Islet of Langerhans (tissue), 1 donor: ENCODE data around the gene EEFSEC.

Source experiments
- FAIRE-seq: peaks from one replicate; lab custom pipeline; 2011; peaks lifted over from hg19 to GRCh38; lab: Jason Lieb, UNC

Gene EEFSEC

DNA sequence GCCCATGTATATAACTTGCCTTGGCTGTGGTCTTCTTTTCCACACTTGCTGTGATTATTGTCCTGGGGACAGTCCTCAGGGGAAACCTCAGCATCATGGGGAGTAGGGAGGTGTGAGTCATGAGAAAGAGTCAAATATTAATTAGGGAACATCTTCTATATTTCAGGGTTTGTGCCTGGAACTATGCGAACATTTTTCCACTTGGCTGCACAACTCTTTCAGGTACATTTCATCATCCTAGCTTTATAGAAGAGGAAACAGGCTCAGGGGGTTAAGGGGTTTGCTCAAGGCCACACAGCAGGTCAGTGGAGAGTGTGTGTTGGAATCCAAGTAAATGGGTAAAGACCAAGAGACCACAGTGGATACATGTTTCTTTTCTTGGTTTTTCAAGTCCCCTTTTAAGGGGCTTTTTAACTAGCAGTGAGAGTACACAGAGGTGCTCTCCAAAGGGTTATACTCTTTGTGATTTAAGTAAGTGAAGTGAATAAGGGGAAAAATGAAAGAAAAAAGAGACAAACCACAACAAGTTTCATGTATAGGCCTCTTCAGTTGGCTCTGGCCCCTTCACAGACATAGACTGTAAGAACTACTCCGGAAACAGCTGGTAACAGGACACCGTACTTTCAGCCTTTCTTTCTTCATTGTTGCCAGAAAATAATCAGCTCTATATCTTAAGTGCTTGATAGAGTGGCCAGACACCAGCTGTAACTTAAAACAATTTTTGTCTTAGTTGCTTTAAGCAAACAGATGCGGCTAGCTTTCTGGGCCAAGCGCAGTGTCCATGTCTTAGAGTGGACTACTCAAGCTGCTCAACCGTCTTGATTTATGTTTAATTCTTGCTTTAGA lies 64.6 kb downstream of the EEFSEC start:
- FAIRE-seq = no peak

DNA sequence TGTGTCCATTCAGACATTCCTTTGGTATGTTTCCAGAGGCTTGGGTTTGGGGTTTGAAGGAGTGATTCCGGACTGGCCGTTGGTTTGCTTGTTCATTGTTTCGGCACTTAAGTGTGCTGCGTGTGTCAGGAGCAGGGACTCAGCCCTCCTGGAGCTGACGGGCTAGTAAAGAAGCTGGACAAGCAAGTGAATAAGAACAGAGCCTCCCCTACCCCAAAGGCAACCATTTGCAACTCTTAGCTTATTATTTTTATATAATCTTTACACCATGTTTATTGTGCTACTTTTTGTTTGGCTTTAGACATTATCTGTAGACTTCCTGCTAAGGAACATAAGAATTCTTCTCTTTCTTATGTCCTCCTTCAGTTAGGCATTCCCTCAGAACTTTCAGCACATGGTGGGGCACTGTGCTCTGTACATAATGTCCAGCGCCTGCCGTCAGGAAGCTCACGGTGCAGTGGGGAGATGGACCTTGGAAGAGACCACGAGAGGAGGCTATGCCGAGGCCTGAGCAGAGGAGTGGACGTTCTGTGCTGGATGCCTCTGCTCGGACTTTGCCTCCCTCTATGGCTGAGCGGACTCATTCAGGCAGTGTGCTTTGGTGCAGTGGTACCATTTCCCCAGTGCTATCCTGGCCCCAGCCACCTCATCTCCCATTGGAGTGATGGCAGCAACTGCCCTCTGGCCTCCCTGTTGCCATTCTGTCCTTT lies 65.4 kb downstream of the EEFSEC start:
- FAIRE-seq = no peak

DNA sequence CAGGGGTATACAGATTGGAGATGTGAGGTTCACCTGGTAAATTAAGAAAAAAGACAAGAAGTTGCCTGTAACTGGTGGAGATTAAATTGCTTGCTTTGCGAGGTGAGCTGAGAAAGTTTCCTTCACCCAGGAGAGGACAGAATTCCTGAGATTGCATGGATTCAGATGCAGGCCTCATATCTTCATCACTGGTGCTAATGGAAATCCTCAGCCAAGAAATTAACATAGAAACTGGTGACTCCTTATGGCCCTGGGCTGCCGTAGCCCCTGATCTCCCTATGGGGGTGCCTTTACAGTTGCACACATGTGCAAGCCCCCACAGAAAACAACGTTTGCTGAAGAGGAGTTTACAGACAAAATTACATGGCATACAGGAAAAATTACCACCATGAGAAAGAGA lies 68.0 kb downstream of the EEFSEC start:
- no peak for FAIRE-seq

DNA sequence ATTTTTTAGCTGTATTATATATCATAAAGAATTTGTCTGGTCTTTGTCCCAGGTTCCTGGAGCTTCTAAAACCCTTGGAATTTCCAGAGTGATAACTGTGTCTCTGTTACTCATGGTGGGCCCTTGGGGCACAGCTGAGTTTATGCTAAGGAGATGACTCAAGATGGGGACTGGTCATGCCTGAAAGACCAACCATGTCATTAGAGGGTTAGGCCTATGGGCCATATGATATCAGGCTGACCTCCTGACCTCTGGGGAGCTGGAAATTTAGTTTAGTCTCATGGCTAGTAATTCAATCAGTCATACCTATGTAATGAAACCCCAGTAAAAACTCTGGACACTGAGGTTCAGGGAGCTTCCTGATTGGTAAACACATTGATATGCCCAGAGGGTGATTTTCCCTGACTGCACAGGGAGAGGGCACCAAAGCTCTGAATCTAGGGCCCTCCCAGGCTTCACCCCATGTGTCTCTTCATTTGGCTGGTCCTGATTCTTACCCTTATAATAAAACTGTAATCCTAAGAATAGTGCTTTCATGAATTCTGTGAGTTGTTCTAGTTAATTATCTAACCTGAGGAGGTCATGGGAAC lies 69.6 kb downstream of the EEFSEC start:
- no peak for FAIRE-seq

- no peak for FAIRE-seq
Measured at GRCh38 chr3:128226186-128226725, 73.0 kb downstream of the EEFSEC start.

GRCh38 chr3:128226795-128227395 lies 73.6 kb downstream of the EEFSEC start:
- no peak for FAIRE-seq

- FAIRE-seq = no peak
Measured at GRCh38 chr3:128227507-128227906, 74.2 kb downstream of the EEFSEC start.

DNA sequence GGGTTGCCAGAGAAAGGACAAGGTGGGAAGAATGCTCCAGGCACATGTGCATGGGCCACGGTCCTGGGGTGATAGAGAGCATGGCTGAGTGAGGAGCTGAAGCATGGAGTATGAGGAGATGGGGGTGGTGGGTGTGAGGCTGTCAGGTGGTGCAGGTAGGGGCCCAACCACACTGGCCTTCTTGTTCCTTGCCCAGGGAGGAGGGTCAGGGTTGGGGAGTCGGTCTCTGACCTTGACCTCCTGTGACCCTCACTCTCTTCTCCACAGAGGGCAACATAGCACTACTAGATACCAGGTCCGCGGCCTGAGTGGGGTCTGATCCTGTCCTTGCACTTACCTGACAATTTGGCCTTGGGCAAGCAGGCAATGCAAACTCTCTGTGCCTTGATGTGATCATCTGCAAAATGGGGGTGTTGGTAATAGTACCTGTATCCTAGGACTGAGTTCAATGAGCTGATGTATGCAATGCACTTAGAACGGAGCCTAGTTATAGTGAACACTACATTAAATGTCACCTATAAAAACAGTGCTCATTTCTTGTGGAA lies 75.2 kb downstream of the EEFSEC start:
- no peak for FAIRE-seq

GRCh38 chr3:128229106-128229857 lies 76.0 kb downstream of the EEFSEC start:
- FAIRE-seq = no peak

- FAIRE-seq = no peak
Measured at GRCh38 chr3:128231606-128232005, 78.3 kb downstream of the EEFSEC start.

DNA sequence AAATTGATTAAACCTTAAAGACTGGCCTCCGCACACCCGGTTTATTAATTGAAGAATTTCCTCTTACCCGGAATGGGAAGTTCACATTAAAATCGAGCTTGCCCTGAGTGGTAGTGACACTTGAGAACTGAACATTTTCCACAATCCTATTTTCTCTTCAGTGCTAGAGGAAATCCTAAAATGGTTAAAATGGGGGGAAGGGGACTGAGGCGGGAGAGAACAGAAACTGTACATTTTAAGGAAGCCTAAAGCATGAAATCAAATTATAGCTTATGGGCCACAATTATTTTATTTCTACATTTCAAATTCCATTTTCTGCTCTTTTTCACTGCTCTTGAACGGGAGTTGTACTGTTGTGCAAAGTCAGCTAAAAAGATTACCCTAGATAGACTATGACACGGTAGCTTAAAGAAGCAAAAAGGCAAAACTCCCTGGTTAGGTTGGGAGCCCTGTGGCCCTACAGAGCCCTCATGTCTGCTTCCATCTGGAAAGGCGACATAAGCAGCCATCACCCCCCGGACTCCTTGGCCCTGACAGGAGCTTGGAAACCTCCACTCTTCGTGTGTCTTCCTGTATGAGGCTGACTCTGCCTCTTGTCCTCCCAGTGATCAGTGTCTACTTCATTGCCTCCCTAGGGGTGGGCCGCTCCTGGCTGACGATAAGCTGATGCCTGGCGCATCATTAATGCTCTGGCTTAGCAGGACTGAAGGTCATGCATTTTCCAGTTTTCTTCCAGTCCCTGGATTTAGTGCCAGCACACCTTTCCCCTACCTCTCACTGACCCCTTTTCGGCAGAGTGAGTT lies 79.3 kb downstream of the EEFSEC start:
- no peak for FAIRE-seq

GRCh38 chr3:128235207-128235926 lies 82.1 kb downstream of the EEFSEC start:
- no peak for FAIRE-seq

DNA sequence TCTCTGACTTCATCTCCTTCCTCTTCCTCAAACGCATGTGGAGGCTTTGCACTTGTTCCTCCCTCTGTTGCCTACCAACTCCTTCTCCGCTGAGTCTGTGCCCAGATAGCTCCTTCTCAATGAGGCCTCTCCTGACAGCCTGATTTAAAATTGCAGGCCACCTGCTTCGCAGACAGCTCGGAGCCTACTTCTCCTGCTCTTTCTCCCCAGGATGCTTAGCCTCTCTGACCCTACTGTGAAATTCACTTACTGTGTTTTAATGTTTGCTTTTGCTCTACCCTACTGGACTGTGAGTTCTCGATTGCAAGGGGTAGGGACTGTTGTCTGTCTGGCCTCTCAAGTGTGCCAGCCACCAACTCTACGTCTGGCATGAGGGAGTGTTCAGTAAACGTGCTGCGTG lies 83.4 kb downstream of the EEFSEC start:
- FAIRE-seq = no peak

DNA sequence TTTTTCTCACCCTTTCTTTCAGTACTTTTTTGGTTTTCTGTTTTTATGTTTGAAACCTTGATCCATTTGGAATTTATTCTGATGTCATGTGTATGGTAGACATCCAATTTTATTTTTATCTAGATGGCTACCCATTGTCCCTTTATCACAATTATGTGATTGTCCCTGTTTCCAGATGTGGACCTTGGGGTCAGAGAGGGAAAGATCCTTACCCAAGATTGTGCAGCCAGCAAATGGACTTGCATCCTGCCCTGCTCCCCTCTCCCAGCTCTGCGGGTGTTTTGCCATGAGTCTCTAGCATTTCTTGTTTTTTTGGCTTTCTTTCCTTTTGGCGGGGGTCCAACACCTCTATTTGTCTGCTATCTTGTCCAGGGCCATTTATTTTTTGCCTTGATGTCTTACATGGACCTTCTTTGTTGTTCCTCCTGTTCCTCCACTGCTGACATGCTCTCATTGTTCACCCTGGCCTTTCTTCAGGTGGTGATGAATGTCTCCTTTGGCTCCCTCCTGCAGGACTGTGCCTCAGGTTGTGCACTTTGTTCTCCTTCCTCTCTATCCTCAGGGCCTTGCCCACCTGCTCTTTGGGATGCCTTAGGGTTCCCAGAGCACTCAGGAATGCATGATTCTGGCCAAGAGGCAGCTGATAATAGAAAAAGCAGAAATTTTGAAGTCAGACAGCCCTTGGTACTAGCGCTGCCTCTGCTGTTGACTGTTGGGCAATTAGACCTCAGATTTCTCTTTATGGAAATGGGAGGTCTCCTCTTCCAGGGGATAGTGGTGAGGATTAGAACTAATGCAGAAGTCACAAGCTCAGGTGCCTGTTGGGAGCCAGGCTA lies 84.3 kb downstream of the EEFSEC start:
- FAIRE-seq = no peak

- FAIRE-seq = no peak
Measured at GRCh38 chr3:128238184-128238489, 84.9 kb downstream of the EEFSEC start.

DNA sequence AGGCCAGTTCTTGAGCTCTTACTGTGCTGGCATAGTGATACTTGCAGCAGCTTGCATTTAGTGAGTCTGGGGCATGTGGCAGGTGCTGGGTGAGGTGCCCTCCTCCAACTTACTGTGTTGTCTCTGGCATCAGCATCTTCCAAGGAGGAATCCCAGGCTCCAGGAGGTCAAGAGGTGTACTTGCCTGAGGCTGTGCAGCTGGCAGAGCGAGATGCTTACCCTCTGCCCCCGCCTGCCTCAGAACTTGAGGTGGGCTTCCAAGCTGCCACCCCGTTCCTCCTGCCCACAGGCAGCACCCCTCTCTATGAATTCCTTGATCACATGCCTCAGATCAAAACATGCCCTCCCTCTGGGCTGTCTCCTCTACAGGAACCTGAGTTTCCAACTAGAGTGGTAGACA lies 86.0 kb downstream of the EEFSEC start:
- no peak for FAIRE-seq

GRCh38 chr3:128240232-128240631 lies 87.0 kb downstream of the EEFSEC start:
- FAIRE-seq = no peak

- FAIRE-seq = no peak
Measured at GRCh38 chr3:128241741-128242140, 88.5 kb downstream of the EEFSEC start.
